ENCODE measurements around the gene MBLAC1. TPM values are rescaled to one million over a fixed set of nuclear protein-coding genes. Genes with fewer than 3 reads are reported as not detected.

MBLAC1 gene
- total RNA-seq, 1 experiment from 2014 or later: 3.2 TPM

GRCh38 chr7:100174582-100174981 lies 47.8 kb downstream of the MBLAC1 start:
- intact Hi-C loops (cut with micrococcal nuclease; ENCODE audit: unreplicated experiment): no loop called here
- no TSS peak for BruUV-seq (replicated peaks)
- no peaks in the 10 kb centered on the region for H3K36me3 ChIP-seq (ENCODE audit: control insufficient read depth, insufficient read depth, low read length)
- no peaks in the 10 kb centered on the region for H3K9me3 ChIP-seq
- H3K27me3 ChIP-seq (replicated peaks; ENCODE audit: control insufficient read depth, insufficient read depth, low read length): no peaks in the 10 kb centered on the region
- H3K27me3 Mint-ChIP-seq (ENCODE audit: insufficient read depth, unreplicated experiment): no peaks in the 10 kb centered on the region
- peaks cover 7% of the 10 kb centered on the region for H3K36me3 Mint-ChIP-seq (ENCODE audit: insufficient read depth, unreplicated experiment)
- TF ChIP-seq CTCF (IDR thresholded peaks at IDR 0.05; ENCODE audit: insufficient read depth in 1 of 2, low read depth in 1 of 2, low read length in 1 of 2, severe bottlenecking in 1 of 2, unreplicated experiment in 1 of 2): no peak
- no peak overlapping the region for H3K27ac Mint-ChIP-seq (ENCODE audit: unreplicated experiment)
- H3K4me3 Mint-ChIP-seq (ENCODE audit: unreplicated experiment): no peak overlapping the region
- H3K9me3 Mint-ChIP-seq (ENCODE audit: unreplicated experiment): no peaks in the 10 kb centered on the region
- peaks cover 4% of the 10 kb centered on the region for H3K4me1 ChIP-seq
- ChIA-PET POLR2A (no interaction called here), CTCF (no interaction called here)
- no peak overlapping the region for H3K4me3 ChIP-seq (ENCODE audit: low read depth, low read length)
- no peak for DNase-seq
- H3K4me1 Mint-ChIP-seq (ENCODE audit: low read depth, unreplicated experiment): peaks cover 20% of the 10 kb centered on the region

GRCh38 chr7:100175296-100175935 lies 48.6 kb downstream of the MBLAC1 start:
- peak overlapping the region; percentile 18 for H3K4me3 Mint-ChIP-seq (ENCODE audit: unreplicated experiment)
- ChIA-PET POLR2A (no interaction called here), CTCF (no interaction called here)
- H3K9me3 Mint-ChIP-seq (ENCODE audit: unreplicated experiment): no peaks in the 10 kb centered on the region
- Histone ChIP-seq H3K9me3 (no peaks in the 10 kb centered on the region), H3K4me3 (ENCODE audit: low read depth, low read length) (no peak overlapping the region), H3K4me1 (peaks cover 4% of the 10 kb centered on the region), H3K36me3 (ENCODE audit: control insufficient read depth, insufficient read depth, low read length) (no peaks in the 10 kb centered on the region), H3K27me3 (replicated peaks; ENCODE audit: control insufficient read depth, insufficient read depth, low read length) (no peaks in the 10 kb centered on the region)
- no peak overlapping the region for H3K27ac Mint-ChIP-seq (ENCODE audit: unreplicated experiment)
- H3K4me1 Mint-ChIP-seq (ENCODE audit: low read depth, unreplicated experiment): peaks cover 17% of the 10 kb centered on the region
- H3K36me3 Mint-ChIP-seq (ENCODE audit: insufficient read depth, unreplicated experiment): peaks cover 7% of the 10 kb centered on the region
- intact Hi-C loops (cut with micrococcal nuclease; ENCODE audit: unreplicated experiment): no loop called here
- no peak for DNase-seq
- no TSS peak for BruUV-seq (replicated peaks)
- no peaks in the 10 kb centered on the region for H3K27me3 Mint-ChIP-seq (ENCODE audit: insufficient read depth, unreplicated experiment)
- no peak for TF ChIP-seq CTCF (IDR thresholded peaks at IDR 0.05; ENCODE audit: insufficient read depth in 1 of 2, low read depth in 1 of 2, low read length in 1 of 2, severe bottlenecking in 1 of 2, unreplicated experiment in 1 of 2)

DNA sequence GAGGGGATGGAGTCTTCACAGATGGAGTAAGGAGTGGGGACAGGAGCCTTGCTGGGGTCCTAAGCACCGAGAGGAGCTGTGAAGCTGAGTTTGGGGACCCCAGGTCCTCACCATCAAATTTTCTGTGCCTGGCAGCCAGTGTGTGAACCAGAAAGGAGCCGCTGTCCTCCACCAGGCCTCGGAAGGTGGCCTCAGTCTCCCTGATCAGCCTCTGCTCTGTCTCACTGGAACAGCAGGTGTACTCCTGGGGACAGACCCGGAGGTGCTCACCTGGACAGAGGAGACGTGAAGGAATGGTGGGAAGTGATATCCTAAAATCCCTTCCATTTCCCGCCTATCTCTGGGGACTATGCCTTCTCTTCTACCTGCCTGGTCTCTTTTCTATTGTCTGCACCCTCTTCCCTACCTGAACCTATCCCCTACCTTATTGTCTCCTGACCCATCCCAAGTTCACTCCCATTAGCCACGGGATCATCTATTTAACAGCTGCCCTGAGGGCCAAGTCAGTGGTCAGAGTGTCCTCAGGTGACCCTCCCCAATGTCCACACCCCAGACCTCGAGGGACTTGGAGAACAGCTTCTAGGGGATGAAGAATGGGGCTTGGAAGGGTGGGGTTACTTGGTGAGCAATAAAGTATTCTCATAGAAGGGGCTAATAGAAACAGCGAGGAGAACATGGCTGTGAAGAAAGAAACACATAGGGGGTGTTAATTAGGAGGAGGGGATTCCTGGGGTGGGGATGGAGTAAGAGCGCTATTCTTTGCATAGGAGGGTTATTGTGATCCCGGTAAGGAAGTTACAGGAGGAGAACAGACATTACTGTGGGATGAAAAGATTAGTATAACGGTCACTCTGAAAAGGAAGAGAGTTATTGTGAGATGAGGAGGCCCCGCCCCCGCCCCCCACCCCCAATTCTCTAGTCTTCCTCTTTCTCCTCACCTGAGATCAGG lies 49.6 kb downstream of the MBLAC1 start:
- Mint-ChIP-seq H3K9me3 (ENCODE audit: unreplicated experiment) (no peaks in the 10 kb centered on the region), H3K27ac (ENCODE audit: unreplicated experiment) (no peak overlapping the region), H3K36me3 (ENCODE audit: insufficient read depth, unreplicated experiment) (peaks cover 7% of the 10 kb centered on the region), H3K27me3 (ENCODE audit: insufficient read depth, unreplicated experiment) (no peaks in the 10 kb centered on the region), H3K4me3 (ENCODE audit: unreplicated experiment) (peak overlapping the region; percentile 78), H3K4me1 (ENCODE audit: low read depth, unreplicated experiment) (peaks cover 13% of the 10 kb centered on the region)
- ChIA-PET CTCF (interaction anchor here (0.6 to 1.0 kb wide), 4 partner anchors 11 to 530 kb away, joined by 3 to 4 read pairs (median 4); partner anchors contain the start of gene POP7), POLR2A (interaction anchor here (1.0 to 1.1 kb wide), 2 partner anchors 19 to 76 kb away, joined by 3 to 4 read pairs; no protein-coding TSS in a partner anchor)
- intact Hi-C loops (cut with micrococcal nuclease; ENCODE audit: unreplicated experiment): no loop called here
- Histone ChIP-seq H3K4me1 (peaks cover 4% of the 10 kb centered on the region), H3K9me3 (no peaks in the 10 kb centered on the region), H3K27me3 (replicated peaks; ENCODE audit: control insufficient read depth, insufficient read depth, low read length) (no peaks in the 10 kb centered on the region), H3K36me3 (ENCODE audit: control insufficient read depth, insufficient read depth, low read length) (no peaks in the 10 kb centered on the region), H3K4me3 (ENCODE audit: low read depth, low read length) (peak overlapping the region; percentile 41)
- no peak for DNase-seq
- no peak for TF ChIP-seq CTCF (IDR thresholded peaks at IDR 0.05; ENCODE audit: insufficient read depth in 1 of 2, low read depth in 1 of 2, low read length in 1 of 2, severe bottlenecking in 1 of 2, unreplicated experiment in 1 of 2)
- BruUV-seq (replicated peaks): TSS peak; percentile 48
